ENCODE results near the gene C6orf132.

The C6orf132 gene

GRCh38 chr6:42135161-42135560 is 7.3 kb downstream of the C6orf132 start:
- Histone ChIP-seq H3K9me2 (ENCODE audit: low read depth, low read length) (no peaks in the 10 kb centered on the region), H3K4me1 (ENCODE audit: insufficient read depth, low read length, severe bottlenecking) (peaks cover 16% of the 10 kb centered on the region), H4K20me1 (ENCODE audit: insufficient read depth, low read length) (no peaks in the 10 kb centered on the region), H3K27ac (ENCODE audit: low read depth, low read length, poor library complexity, severe bottlenecking) (no peak overlapping the region), H2AFZ (ENCODE audit: low read length) (no peak overlapping the region), H3K9ac (ENCODE audit: low read length) (no peak overlapping the region), H3K79me2 (ENCODE audit: insufficient read depth, low read length) (no peaks in the 10 kb centered on the region), H3K4me3 (ENCODE audit: low read depth, low read length, poor library complexity, severe bottlenecking) (no peak overlapping the region), H3K36me3 (ENCODE audit: insufficient read depth, low read length) (no peaks in the 10 kb centered on the region), H3K4me2 (ENCODE audit: low read length) (no peak overlapping the region), H3K27me3 (ENCODE audit: insufficient read depth, low read length) (no peaks in the 10 kb centered on the region), H3K9me3 (ENCODE audit: low read length) (no peaks in the 10 kb centered on the region), H3F3A (ENCODE audit: insufficient read depth, low read length) (no peaks in the 10 kb centered on the region)
- TF ChIP-seq CTCF (IDR thresholded peaks at IDR 0.05; ENCODE audit: low read length) (no peak), EZH2 (IDR thresholded peaks at IDR 0.05; ENCODE audit: borderline replicate concordance, low read length) (no peak)

GRCh38 chr6:42133926-42134325 is 8.5 kb downstream of the C6orf132 start:
- Histone ChIP-seq H4K20me1 (ENCODE audit: insufficient read depth, low read length) (no peaks in the 10 kb centered on the region), H3K9me2 (ENCODE audit: low read depth, low read length) (no peaks in the 10 kb centered on the region), H2AFZ (ENCODE audit: low read length) (no peak overlapping the region), H3K27me3 (ENCODE audit: insufficient read depth, low read length) (no peaks in the 10 kb centered on the region), H3K9ac (ENCODE audit: low read length) (no peak overlapping the region), H3K9me3 (ENCODE audit: low read length) (no peaks in the 10 kb centered on the region), H3F3A (ENCODE audit: insufficient read depth, low read length) (no peaks in the 10 kb centered on the region), H3K4me3 (ENCODE audit: low read depth, low read length, poor library complexity, severe bottlenecking) (no peak overlapping the region), H3K4me2 (ENCODE audit: low read length) (no peak overlapping the region), H3K79me2 (ENCODE audit: insufficient read depth, low read length) (no peaks in the 10 kb centered on the region), H3K4me1 (ENCODE audit: insufficient read depth, low read length, severe bottlenecking) (peaks cover 13% of the 10 kb centered on the region), H3K27ac (ENCODE audit: low read depth, low read length, poor library complexity, severe bottlenecking) (no peak overlapping the region), H3K36me3 (ENCODE audit: insufficient read depth, low read length) (no peaks in the 10 kb centered on the region)
- no peak for TF ChIP-seq EZH2 (IDR thresholded peaks at IDR 0.05; ENCODE audit: borderline replicate concordance, low read length)
- no peak for TF ChIP-seq CTCF (IDR thresholded peaks at IDR 0.05; ENCODE audit: low read length)

GRCh38 chr6:42131531-42131930 is 10.9 kb downstream of the C6orf132 start:
- H2AFZ ChIP-seq (ENCODE audit: low read length) = no peak overlapping the region
- H3K79me2 ChIP-seq (ENCODE audit: insufficient read depth, low read length) = no peaks in the 10 kb centered on the region
- no peaks in the 10 kb centered on the region for H3K27me3 ChIP-seq (ENCODE audit: insufficient read depth, low read length)
- no peak overlapping the region for H3K4me3 ChIP-seq (ENCODE audit: low read depth, low read length, poor library complexity, severe bottlenecking)
- H3K27ac ChIP-seq (ENCODE audit: low read depth, low read length, poor library complexity, severe bottlenecking) = no peak overlapping the region
- no peaks in the 10 kb centered on the region for H3K9me3 ChIP-seq (ENCODE audit: low read length)
- no peaks in the 10 kb centered on the region for H4K20me1 ChIP-seq (ENCODE audit: insufficient read depth, low read length)
- H3K4me1 ChIP-seq (ENCODE audit: insufficient read depth, low read length, severe bottlenecking) = peaks cover 4% of the 10 kb centered on the region
- H3K9ac ChIP-seq (ENCODE audit: low read length) = no peak overlapping the region
- TF ChIP-seq EZH2 (IDR thresholded peaks at IDR 0.05; ENCODE audit: borderline replicate concordance, low read length) (no peak), CTCF (IDR thresholded peaks at IDR 0.05; ENCODE audit: low read length) (no peak)
- no peaks in the 10 kb centered on the region for H3K9me2 ChIP-seq (ENCODE audit: low read depth, low read length)
- H3K36me3 ChIP-seq (ENCODE audit: insufficient read depth, low read length) = no peaks in the 10 kb centered on the region
- H3F3A ChIP-seq (ENCODE audit: insufficient read depth, low read length) = no peaks in the 10 kb centered on the region
- H3K4me2 ChIP-seq (ENCODE audit: low read length) = no peak overlapping the region

All from OCI-LY1 (cell line).